Right atrium auricular region (tissue), 2 donors: ENCODE measurements around the gene STX18. TPM values are rescaled to one million over a fixed set of nuclear protein-coding genes. Genes with fewer than 3 reads are reported as not detected.
"Not testable (repeated sequence)": the region's sequence is repeated elsewhere in the genome, so short reads cannot be mapped to it uniquely, and the experiment has no call there.

Source experiments
- DNase-seq: peaks from one replicate; pipeline ENCODE4 v3.0.0-alpha.2; 2019; ENCODE audit warnings: low spot score
- H3K27ac ChIP-seq, 2 donors: fragments of 200-600 bp; sonication (generic); 1 replicate in 1 of 2; 2 replicates in 1 of 2; pipeline ENCODE4 v1.5.1; 2016 to 2019
- H3K27me3 ChIP-seq, 2 donors: fragments of 200-600 bp; sonication (generic); one replicate each; pipeline versions ENCODE4 v1.5.1 to v1.6.0; 2017 to 2019
- H3K36me3 ChIP-seq: fragments of 200-600 bp; sonication (generic); one replicate; pipeline ENCODE4 v1.5.1; 2016
- H3K4me1 ChIP-seq, 2 donors: fragments of 200-600 bp; sonication (generic); one replicate each; pipeline versions ENCODE4 v1.5.1 to v1.6.0; 2017 to 2019
- H3K4me3 ChIP-seq, 2 donors: fragments of 200-600 bp; sonication (generic); 1 replicate in 1 of 2; 2 replicates in 1 of 2; pipeline ENCODE4 v1.5.1; 2017 to 2019; ENCODE audit warnings: mild to moderate bottlenecking in 1 of 2, moderate library complexity in 1 of 2
- H3K9me3 ChIP-seq, 2 donors: fragments of 200-600 bp; sonication (generic); one replicate each; pipeline ENCODE4 v1.5.1; 2019
- total RNA-seq, 2 donors: library from RNA; depleted of rRNA; stranded (reverse); fragments of >200 nt; gene quantifications; one replicate each; pipeline ENCODE4 v1.1.0, GENCODE V29; 2016
- TF ChIP-seq, protein P1 (sequence below), 2 donors: fragments of 200-600 bp; sonication (generic); IDR thresholded peaks; one replicate each; pipeline ENCODE4 v1.5.1; 2019; ENCODE audit warnings: antibody characterized with exemption in 2 of 2

The STX18 gene
- total RNA-seq, 2 donors from 2014 or later = 8.8 to 10.8 TPM

DNA sequence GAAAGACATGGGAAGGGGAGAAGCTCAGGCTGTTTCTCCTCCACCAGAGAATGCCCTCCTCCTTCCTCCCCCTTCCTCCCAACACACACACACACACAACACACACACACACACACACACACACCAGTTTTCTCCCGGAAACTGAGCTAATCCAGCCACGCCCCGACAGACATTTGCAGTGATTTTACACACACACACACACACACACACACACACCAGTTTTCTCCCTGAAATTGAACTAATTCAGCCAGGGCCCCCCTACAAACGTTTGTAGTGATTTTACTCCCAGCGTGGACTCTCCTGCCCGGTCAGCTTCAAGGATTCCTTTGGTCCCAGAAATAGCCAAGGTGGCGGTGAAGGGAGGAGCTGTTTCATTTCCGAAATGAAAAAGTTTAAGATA, 32.9 kb upstream of the STX18 start:
- Histone ChIP-seq H3K27ac (peak overlapping the region; percentile 52 to 64), H3K4me1 (peaks cover 0 to 3% of the 10 kb centered on the region in 2 donors), H3K4me3 (peak overlapping the region; percentile 48 to 58), H3K36me3 (no peaks in the 10 kb centered on the region), H3K9me3 (no peaks in the 10 kb centered on the region), H3K27me3 (no peaks in the 10 kb centered on the region)
- peak; percentile 62 for DNase-seq
- TF ChIP-seq, protein P1, sequence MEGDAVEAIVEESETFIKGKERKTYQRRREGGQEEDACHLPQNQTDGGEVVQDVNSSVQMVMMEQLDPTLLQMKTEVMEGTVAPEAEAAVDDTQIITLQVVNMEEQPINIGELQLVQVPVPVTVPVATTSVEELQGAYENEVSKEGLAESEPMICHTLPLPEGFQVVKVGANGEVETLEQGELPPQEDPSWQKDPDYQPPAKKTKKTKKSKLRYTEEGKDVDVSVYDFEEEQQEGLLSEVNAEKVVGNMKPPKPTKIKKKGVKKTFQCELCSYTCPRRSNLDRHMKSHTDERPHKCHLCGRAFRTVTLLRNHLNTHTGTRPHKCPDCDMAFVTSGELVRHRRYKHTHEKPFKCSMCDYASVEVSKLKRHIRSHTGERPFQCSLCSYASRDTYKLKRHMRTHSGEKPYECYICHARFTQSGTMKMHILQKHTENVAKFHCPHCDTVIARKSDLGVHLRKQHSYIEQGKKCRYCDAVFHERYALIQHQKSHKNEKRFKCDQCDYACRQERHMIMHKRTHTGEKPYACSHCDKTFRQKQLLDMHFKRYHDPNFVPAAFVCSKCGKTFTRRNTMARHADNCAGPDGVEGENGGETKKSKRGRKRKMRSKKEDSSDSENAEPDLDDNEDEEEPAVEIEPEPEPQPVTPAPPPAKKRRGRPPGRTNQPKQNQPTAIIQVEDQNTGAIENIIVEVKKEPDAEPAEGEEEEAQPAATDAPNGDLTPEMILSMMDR (IDR thresholded peaks at IDR 0.05) = no peak

DNA sequence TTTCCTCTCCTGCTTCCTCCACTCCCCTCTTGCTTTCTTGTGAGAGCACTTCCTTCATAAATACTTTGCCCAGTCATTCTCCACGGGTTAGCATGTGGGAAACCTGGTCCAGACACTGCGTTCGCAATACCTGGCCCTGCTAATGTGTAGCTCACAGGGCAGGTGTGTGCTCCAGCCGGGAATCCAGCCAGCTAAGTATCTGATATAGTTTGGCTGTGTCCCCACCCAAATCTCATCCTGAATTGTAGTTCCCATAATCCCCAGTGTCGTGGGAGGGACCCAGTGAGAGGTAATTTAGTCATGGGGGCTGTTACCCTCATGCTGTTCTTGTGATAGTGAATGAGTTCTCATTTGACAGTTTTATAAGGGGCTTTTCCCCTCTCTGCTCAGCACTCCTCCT, 32.2 kb upstream of the STX18 start:
- Histone ChIP-seq H3K27me3 (no peaks in the 10 kb centered on the region), H3K9me3 (no peaks in the 10 kb centered on the region), H3K4me3 (no peak overlapping the region), H3K36me3 (no peaks in the 10 kb centered on the region), H3K27ac (no peak overlapping the region), H3K4me1 (peaks cover 0 to 3% of the 10 kb centered on the region in 2 donors)
- DNase-seq = no peak
- TF ChIP-seq, protein P1 (IDR thresholded peaks at IDR 0.05) = no peak

DNA sequence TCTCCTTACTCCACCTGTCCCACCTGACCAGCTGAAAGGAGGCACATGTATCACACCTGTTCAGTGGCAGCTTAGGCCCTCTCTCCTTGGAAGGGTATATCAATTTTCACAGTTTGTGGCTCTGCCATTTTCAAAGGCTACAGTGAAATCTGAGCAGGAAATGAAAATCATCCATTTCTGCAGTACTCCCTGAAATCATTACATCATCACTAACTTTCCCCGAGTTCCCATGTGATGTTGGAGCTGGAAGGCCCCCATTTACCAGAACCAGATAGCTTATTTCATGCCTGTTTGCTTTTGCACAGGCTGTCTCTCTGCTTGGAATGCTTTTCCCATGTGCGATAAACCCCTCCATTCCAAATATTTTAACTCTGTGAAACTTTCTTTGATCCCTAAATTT, 31.0 kb upstream of the STX18 start:
- H3K27ac ChIP-seq = no peak overlapping the region
- H3K4me3 ChIP-seq = no peak overlapping the region
- H3K27me3 ChIP-seq = no peaks in the 10 kb centered on the region
- TF ChIP-seq, protein P1 (IDR thresholded peaks at IDR 0.05) = no peak
- no peaks in the 10 kb centered on the region for H3K36me3 ChIP-seq
- DNase-seq = no peak
- H3K9me3 ChIP-seq = no peaks in the 10 kb centered on the region
- peaks cover 0 to 3% of the 10 kb centered on the region in 2 donors for H3K4me1 ChIP-seq

DNA sequence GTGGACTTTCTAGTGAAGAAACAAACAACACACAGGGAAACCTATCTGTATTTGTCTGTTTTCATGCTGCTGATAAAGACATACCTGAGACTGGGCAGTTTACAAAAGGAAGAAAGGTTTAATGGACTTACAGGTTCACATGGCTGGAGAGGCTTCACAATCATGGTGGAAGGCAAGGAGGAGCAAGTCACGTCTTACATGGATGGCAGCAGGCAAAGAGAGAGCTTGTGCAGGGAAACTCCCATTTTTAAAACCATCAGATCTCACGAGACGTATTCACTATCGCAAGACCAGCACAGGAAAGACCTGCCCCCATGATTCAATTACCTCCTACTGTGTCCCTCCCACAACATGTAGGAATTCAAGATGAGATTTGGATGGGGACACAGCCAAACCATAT, 28.0 kb upstream of the STX18 start:
- H3K4me1 ChIP-seq, H3K4me3 ChIP-seq, H3K9me3 ChIP-seq, H3K27me3 ChIP-seq, DNase-seq, H3K27ac ChIP-seq, H3K36me3 ChIP-seq: not testable (repeated sequence)

DNA sequence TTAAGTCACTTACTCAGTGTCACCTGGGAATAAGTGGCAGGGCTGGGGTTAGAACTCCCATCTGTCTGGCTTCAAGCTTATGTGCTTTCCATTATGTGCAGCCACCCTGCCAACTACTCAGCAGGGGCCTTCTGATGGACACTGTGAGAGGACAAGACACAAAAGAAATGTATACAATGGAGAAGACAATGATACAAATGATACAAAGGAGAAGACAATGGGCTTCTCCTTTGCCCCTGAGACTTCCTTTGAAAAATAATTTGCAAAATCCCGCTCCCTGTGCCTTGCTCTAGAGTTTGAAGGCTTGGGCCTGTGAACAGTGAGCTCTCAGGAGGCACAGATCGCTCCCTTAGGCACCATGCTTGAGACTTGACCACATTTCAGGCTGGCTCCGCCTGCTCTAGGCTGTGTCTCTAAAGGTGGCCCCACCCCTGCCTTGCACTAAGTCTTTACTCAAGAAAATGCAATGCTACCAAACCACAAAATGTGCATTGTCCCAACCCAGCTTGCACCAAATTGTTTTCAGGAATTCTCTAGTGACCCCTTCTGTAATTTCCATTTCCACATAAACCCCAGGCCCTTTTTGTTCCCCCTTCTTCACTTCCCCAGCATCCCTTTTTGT, 27.1 kb upstream of the STX18 start:
- TF ChIP-seq, protein P1 (IDR thresholded peaks at IDR 0.05) = no peak
- Histone ChIP-seq H3K27me3 (no peaks in the 10 kb centered on the region), H3K4me1 (no peaks in the 10 kb centered on the region), H3K36me3 (no peaks in the 10 kb centered on the region), H3K9me3 (no peaks in the 10 kb centered on the region), H3K27ac (no peak overlapping the region), H3K4me3 (no peak overlapping the region)
- no peak for DNase-seq

DNA sequence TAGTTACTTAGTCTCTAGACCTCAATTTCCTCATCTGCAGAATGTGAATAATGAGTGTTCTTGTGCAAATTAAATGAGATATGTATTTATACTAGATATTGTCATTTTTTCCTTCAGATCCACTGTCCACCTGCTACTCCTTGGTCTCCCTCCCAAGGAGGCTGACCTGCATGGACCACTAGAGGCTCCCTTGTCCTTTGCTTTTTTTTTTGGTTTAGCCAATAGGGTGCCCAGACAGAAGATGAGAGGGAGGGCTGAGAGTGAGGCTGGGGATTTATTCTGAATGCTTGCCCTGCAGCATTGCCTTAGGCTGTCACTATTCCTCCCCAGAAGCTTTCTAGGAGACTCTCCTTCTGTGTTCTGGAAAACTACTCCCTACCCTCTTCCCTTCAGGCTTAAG, 24.5 kb upstream of the STX18 start:
- H3K4me3 ChIP-seq, H3K4me1 ChIP-seq, H3K36me3 ChIP-seq, DNase-seq, H3K27me3 ChIP-seq, H3K9me3 ChIP-seq, H3K27ac ChIP-seq: not testable (repeated sequence)

DNA sequence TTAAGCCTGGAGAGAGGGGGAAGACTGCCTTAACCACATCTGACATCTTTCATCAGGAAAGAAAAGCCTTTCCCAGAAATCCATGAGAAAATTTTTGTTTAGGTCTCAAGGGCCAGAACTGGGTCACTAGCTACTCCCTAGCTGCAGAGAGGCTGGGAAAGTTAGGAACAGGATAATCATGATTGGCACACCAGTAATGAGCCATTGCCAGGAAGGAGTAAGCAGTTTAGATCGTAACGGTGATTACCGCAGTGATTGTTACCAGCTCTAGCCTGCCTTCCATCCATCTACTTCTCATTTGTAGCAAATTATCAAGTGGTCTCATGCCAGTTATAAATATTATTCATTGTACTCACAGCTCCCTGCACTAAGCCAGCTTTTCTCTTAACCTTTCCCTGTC, 22.7 kb upstream of the STX18 start:
- TF ChIP-seq, protein P1 (IDR thresholded peaks at IDR 0.05) = no peak
- Histone ChIP-seq H3K27me3 (no peaks in the 10 kb centered on the region), H3K27ac (no peak overlapping the region), H3K36me3 (no peaks in the 10 kb centered on the region), H3K9me3 (no peaks in the 10 kb centered on the region), H3K4me3 (no peak overlapping the region), H3K4me1 (no peaks in the 10 kb centered on the region)
- no peak for DNase-seq
